ENCODE results near the gene TEX38. TPM values are rescaled to one million over a fixed set of nuclear protein-coding genes. Genes with fewer than 3 reads are reported as not detected.

The TEX38 gene
- total and polyA plus RNA-seq, 2 of the 13 experiments (the other 11 are each of a cell fraction or from before 2014, with no cell fraction given) = 0.18 TPM; not detected in 1

GRCh38 chr1:46670134-46670533, 1.5 kb upstream of the TEX38 start (continued):
- no peak for TF ChIP-seq ZNF687 (CRISPR knock-in tag; IDR thresholded peaks at IDR 0.05)

GRCh38 chr1:46672696-46673095, 1.0 kb downstream of the TEX38 start:
- H3K79me2 ChIP-seq (ENCODE audit: insufficient read depth, low read length) = no peaks in the 10 kb centered on the region
- H3K27ac ChIP-seq (ENCODE audit: extremely low read length, insufficient read depth, low read length) = no peak overlapping the region
- DNase-seq (ENCODE audit: low spot score) = no peak
- peaks cover 5 to 18% of the 10 kb centered on the region in 2 experiments; a peak in 4 of 5 replicates for H3K36me3 ChIP-seq (replicated peaks in 1 of 2; ENCODE audit: control insufficient read depth in 1 of 2, insufficient read depth in 2 of 2, low read length in 2 of 2)
- H3K4me2 ChIP-seq (ENCODE audit: low read depth, low read length) = no peak overlapping the region
- H3K4me3 ChIP-seq (replicated peaks in 1 of 3; ENCODE audit: insufficient read depth in 1 of 3, low read depth in 2 of 3, low read length in 3 of 3) = no peak overlapping the region
- CTCF ChIA-PET (ENCODE audit: low intra/inter-chr PET ratio, low total read pairs) = no interaction called here
- H3K27me3 ChIP-seq (ENCODE audit: control insufficient read depth in 1 of 2, insufficient read depth in 2 of 2, low read length in 2 of 2) = no peaks in the 10 kb centered on the region; a peak in 1 of 5 replicates
- intact Hi-C loops (cut with micrococcal nuclease; ENCODE audit: unreplicated experiment) (no loop called here), in situ Hi-C loops (cut with HindIII; ENCODE audit: extremely low pct_ligation_motif_present, low pct_unique_long_range_greater_than_20kb) (no loop called here)
- no TSS peak for BruUV-seq (replicated peaks)
- FAIRE-seq = no peak
- no peaks in the 10 kb centered on the region for H4K20me1 ChIP-seq (ENCODE audit: insufficient read depth, low read length)
- 80% methylated on average over 8 of the region's 8 CpGs for WGBS (ENCODE audit: low lambda C conversion rate)
- no peak for ATAC-seq
- H3K9me3 ChIP-seq (ENCODE audit: low read length) = no peaks in the 10 kb centered on the region
- no peak overlapping the region for H3K9ac ChIP-seq (ENCODE audit: insufficient read depth, low read depth, low read length)
- POLR2A ChIA-PET = no interaction called here
- no peaks in the 10 kb centered on the region; the same call in 1 of the 2 replicates for H3K4me1 ChIP-seq (ENCODE audit: insufficient read depth, low read length)
- no peak overlapping the region for H2AFZ ChIP-seq (ENCODE audit: low read length)
- TF ChIP-seq KLF9 (CRISPR knock-in tag; IDR thresholded peaks at IDR 0.05; ENCODE audit: low read depth) = no peak
- TF ChIP-seq KDM5B (CRISPR knock-in tag; IDR thresholded peaks at IDR 0.05; ENCODE audit: borderline replicate concordance) = no peak
- TF ChIP-seq ZSCAN20 (CRISPR knock-in tag; IDR thresholded peaks at IDR 0.05; ENCODE audit: borderline replicate concordance) = no peak
- no peak for TF ChIP-seq ZNF224 (CRISPR knock-in tag; IDR thresholded peaks at IDR 0.05)
- TF ChIP-seq FOSL2 (CRISPR knock-in tag; IDR thresholded peaks at IDR 0.05) = no peak
- TF ChIP-seq GPN1 (CRISPR knock-in tag; IDR thresholded peaks at IDR 0.05; ENCODE audit: borderline replicate concordance) = no peak
- no peak for TF ChIP-seq ZNF781 (CRISPR knock-in tag; IDR thresholded peaks at IDR 0.05; ENCODE audit: borderline replicate concordance, not compliant biosample characterization)
- TF ChIP-seq PRDM10 (CRISPR knock-in tag; IDR thresholded peaks at IDR 0.05; ENCODE audit: low read depth) = no peak
- TF ChIP-seq CREM (IDR thresholded peaks at IDR 0.05) = no peak
- no peak for TF ChIP-seq CREM (CRISPR knock-in tag; IDR thresholded peaks at IDR 0.05)
- TF ChIP-seq FOXC1 (CRISPR knock-in tag; IDR thresholded peaks at IDR 0.05; ENCODE audit: borderline replicate concordance) = no peak
- TF ChIP-seq ZNF451 (CRISPR knock-in tag; IDR thresholded peaks at IDR 0.05) = no peak
- TF ChIP-seq ZNF569 (CRISPR knock-in tag; IDR thresholded peaks at IDR 0.05; ENCODE audit: borderline replicate concordance) = no peak
- no peak for TF ChIP-seq ZNF543 (CRISPR knock-in tag; IDR thresholded peaks at IDR 0.05)
- TF ChIP-seq PCBP1 (IDR thresholded peaks at IDR 0.05; ENCODE audit: borderline replicate concordance, low read depth, low read length) = no peak
